ENCODE measurements around the gene ZNF593OS.

DNA sequence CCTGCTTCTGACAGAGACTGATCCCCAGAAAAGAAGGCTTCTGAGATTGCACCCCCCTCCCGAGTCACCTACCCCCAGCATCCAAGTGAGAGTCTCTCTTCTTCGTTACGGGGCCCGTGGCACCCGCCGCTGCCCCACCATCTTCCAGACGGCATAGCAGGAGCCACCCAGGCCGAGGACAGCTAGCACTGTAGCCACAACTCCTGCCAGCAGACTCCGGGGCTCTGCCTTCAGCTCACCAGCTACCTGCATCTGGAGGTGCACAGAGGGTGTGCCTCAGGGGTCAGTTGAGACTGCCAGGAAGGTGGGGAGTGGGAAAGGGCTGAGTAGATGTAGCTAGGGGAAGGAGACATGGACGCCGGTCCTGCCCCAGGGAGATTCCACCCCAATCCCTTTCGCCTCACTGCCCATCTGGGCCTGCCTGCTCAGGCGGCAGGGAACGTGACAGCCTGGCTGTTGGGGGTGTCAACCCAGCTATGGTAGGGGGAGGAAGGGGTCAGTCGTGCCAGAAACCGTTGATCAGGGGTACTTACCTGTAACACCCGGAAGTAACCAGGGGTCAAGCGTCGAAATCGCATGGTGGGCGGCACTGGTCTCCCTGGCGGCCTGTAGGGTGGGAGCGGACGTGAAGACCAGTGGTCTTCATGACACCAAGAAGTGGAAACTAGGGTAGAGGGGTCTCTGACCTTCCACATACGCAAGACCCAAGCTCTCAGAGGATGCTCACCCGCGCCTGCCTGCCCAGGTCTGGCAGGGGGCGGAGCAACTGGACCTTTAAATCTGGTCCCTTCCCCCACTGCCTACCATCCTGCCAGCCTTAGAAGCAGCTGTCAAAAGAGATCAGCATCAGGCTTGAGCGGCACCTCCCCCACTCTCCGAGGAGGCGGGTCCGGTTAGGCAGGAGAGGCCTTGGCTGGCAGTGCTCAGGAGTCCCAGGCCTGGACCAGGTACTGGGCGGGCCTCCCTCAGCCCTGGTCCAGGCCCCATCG is at the start of gene ZNF593OS:
- TF ChIP-seq CTCF (IDR thresholded peaks at IDR 0.05; ENCODE audit: low read length) (no peak), EZH2 (IDR thresholded peaks at IDR 0.05; ENCODE audit: borderline replicate concordance, low read length) (no peak)
